ENCODE measurements around the gene FRMPD2.
"Not testable (repeated sequence)": the region's sequence is repeated elsewhere in the genome, so short reads cannot be mapped to it uniquely, and the experiment has no call there.

Gene FRMPD2

GRCh38 chr10:48139953-48140850 is 134.3 kb downstream of the FRMPD2 start:
- not testable (repeated sequence) for H3K4me3 ChIP-seq (ENCODE audit: low read depth, low read length); DNase-seq (ENCODE audit: low read depth)

- H3K4me3 ChIP-seq (ENCODE audit: low read depth, low read length); DNase-seq (ENCODE audit: low read depth): not testable (repeated sequence)
These were observed 145.5 kb downstream of the FRMPD2 start for GRCh38 chr10:48128954-48129353.

- DNase-seq (ENCODE audit: low read depth); H3K4me3 ChIP-seq (ENCODE audit: low read depth, low read length): not testable (repeated sequence)
These were observed 148.2 kb downstream of the FRMPD2 start for GRCh38 chr10:48126251-48126650.

GRCh38 chr10:48125631-48126030 is 148.9 kb downstream of the FRMPD2 start:
- not testable (repeated sequence) for DNase-seq (ENCODE audit: low read depth); H3K4me3 ChIP-seq (ENCODE audit: low read depth, low read length)

- not testable (repeated sequence) for DNase-seq (ENCODE audit: low read depth); H3K4me3 ChIP-seq (ENCODE audit: low read depth, low read length)
These were observed 151.9 kb downstream of the FRMPD2 start for GRCh38 chr10:48122618-48123017.

GRCh38 chr10:48110277-48110676 is 164.2 kb downstream of the FRMPD2 start:
- H3K4me3 ChIP-seq (ENCODE audit: low read depth, low read length); DNase-seq (ENCODE audit: low read depth): not testable (repeated sequence)

Measured in NB4 (cell line).